Activated T-helper 1 cell treated with anti-CD3 and anti-CD28 coated beads, Interleukin-2, amount 50 U/mL, for 16 hours (primary cell): ENCODE measurements around the gene RNF123.
"Not testable (repeated sequence)": the region's sequence is repeated elsewhere in the genome, so short reads cannot be mapped to it uniquely, and the experiment has no call there.

Experiments
- DNase-seq, 2 donors: peaks; one replicate each; pipeline ENCODE4 v3.0.0-alpha.2; 2020; ENCODE audit warnings: low read depth in 1 of 2, low spot score in 1 of 2

RNF123 gene

GRCh38 chr3:49738067-49738713 is 48.8 kb downstream of the RNF123 start:
- no peak for DNase-seq

DNA sequence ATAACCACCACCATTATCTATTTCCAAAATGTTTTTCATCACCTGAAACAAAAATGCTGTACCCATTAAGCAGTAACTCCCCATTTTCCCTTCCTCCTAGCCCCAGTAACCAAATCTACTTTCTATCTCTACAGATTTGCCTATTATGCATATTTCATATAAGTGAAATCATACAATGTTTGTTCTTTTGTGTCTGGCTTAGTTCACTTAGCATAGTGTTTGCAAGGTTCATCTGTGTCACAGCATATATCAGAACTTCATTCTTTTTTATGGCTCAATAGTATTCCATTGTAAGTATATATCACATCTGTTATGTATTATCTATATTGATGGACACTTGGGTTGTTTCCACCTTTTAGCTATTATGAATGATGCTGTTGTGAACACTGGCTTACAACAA is 51.1 kb downstream of the RNF123 start:
- DNase-seq = no peak

GRCh38 chr3:49745986-49746385 is 56.6 kb downstream of the RNF123 start:
- DNase-seq = no peak

DNA sequence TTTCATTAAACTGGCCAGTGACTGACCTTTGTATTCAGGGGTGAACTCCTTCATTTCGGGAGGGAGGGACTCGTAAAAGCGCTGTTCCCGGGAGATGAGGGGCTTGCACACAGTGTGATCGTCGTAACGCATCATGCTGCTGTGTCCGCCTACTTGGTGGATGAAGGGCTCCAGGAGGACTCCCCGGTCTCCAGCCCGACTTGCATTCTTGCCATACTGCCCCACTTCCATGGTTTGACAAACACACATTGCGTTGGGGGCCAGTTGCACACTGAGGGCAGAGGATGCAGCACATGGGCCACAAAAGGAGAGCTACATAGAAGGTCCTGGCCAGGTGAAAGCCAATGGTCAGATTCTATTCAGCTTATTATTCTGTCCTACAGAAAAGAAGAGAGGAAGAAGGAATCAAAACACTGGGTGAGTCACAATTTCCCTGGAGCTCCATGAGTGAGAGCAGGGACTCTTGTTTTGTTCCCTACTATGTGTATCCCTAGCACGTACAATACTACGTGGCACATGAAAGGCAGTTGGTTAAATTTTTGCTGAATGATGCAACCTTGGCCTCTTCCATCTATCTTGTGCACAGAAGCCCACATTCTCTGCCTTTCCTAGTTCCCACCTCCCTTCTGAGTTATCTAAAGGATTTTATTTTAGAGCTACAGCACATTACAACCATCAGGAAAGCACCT is 58.6 kb downstream of the RNF123 start:
- no peak for DNase-seq

DNA sequence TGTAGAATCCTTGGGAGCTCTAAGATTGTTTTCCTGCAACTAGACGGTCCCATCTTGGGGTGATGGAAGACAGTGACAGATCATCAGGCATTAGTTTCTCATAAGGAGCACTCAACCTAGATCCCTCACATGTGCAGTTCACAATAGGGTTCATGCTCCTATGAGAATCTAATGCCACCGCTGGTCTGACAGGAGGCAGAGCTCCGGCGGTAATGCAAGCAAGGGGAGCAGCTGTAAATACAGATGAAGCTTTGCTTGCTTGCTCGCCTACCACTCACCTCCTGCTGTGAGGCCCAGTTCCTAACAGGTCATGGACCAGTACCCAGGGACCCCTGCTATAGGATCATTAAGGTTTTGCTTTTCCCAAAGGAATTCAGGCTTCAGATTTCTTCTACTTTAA is 59.5 kb downstream of the RNF123 start:
- not testable (repeated sequence) for DNase-seq

GRCh38 chr3:49750056-49750455 is 60.7 kb downstream of the RNF123 start:
- no peak for DNase-seq

- DNase-seq = no peak
These were observed 62.1 kb downstream of the RNF123 start for GRCh38 chr3:49751501-49751900.

DNA sequence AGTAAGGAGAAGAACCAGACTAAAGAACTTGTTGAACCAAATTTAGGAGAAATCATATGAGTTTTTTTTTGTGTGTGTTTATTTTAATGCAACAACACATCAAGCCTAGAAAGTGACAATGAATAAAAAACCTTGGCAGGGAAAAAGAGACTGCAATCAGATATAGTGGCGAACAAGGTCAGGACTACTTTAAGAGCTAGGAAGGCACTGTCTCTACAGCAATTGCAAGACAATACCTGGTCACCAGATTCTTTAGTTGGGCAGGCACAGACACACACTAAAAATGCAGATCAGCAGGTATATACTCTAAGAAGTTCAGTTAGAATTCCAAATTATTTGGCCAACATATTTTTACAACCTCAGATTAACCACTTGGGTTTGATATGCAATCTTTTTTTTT is 65.2 kb downstream of the RNF123 start:
- no peak for DNase-seq

DNA sequence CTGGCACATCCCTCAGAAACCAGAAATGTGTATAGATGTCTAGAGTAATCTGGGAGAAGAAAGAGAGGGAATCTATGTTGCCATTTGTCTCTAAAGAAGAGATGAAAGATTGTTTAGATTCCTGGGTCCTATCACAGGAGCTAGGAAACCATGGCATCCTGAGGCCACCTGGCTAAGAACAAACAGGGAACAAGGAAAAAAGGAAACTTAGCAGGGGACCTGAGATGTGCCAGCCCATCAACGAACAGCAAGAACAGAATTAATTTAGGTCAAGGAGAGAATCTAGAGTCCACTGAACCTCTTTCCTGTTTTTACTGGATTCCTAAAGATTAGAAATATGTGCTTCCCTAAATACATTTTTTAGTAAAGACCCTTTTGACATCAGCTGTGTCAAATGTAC is 66.7 kb downstream of the RNF123 start:
- no peak for DNase-seq

GRCh38 chr3:49757197-49757596 is 67.8 kb downstream of the RNF123 start:
- DNase-seq = no peak

DNA sequence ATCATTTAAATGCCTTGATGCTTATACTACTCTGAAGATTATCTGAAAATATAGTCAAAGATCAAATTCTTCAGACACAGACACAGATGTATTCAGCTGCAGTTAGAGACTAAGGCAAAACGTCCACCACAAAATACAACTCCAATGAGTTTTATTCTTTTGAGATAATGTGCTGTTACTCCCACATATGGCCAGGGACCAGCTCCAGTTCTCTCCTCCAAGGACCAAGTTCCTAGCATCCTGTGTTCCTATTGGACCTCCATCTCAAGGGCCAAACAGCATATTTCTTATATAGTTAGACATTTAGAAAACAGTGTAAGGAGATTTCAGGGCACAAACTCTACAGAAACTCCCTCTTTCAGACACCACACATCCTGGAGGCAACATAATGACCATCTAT is 69.9 kb downstream of the RNF123 start:
- no peak for DNase-seq

DNA sequence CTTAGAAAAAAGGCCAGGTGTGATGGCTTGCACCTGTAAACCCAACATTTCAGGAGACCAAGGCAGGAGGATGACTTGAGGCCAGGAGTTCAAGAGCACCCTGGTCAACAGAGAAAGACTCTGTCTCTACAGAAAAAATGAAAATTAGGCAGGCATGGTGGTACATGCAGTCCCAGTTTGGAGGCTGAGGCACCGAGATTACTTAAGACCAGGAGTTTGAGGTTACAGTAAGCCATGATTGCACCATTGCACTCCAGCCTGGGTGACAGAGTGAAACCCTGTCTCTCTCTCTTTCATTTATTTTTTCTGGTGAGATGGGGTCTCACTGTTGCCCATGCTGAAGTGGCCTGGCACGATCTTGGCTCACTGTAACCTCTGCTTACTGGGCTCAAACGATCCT is 72.3 kb downstream of the RNF123 start:
- no peak for DNase-seq

DNA sequence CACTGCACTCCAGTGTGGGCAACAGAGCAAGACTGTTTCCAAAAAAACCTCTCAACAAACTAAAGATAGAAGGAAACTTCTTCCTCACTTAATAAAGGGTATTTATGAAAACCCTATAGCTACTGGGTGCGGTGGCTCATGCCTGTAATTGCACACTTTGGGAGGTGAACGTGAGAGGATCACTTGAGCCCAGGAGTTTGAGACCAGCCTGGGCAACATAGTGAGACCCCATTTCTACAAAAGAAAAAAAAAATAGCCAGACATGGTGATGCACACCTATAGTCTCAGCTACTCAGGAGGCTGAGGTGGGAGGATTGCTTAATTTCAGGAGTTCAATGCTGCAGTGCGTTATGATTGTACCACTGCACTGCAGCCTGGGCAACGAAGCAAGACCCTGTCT is 74.6 kb downstream of the RNF123 start:
- DNase-seq = no peak

GRCh38 chr3:49769286-49769915 is 80.0 kb downstream of the RNF123 start:
- DNase-seq = no peak

DNA sequence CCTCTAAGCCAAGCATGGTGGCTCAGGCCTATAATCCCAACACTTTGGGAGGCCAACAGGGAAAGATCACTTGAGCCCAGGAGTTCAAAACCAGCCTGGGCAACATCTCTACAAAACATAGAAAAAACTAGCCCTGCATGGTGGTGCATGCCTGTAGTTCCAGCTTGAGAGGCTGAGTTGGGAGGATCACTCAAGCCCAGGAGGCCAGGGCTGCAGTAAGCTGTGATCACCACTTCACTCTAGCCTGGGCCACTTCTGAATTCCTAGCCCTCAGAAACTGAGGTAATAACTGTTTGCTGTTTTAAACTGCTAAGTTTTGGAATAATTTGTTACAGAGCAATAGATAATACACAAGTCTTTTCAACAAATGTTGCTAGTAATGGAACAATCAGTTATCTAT is 80.6 kb downstream of the RNF123 start:
- no peak for DNase-seq
